ENCODE measurements around the gene UPB1.

GRCh38 chr22:24513378-24514240, 18.5 kb downstream of the UPB1 start:
- no peak for TF ChIP-seq ZBTB7A (IDR thresholded peaks at IDR 0.05; ENCODE audit: low read depth)
- no peak for TF ChIP-seq TAF1 (IDR thresholded peaks at IDR 0.05; ENCODE audit: low read depth)
- no peak for TF ChIP-seq CEBPB (IDR thresholded peaks at IDR 0.05)
- no peak for TF ChIP-seq MAX (IDR thresholded peaks at IDR 0.05)
- no peak for TF ChIP-seq EP300 (IDR thresholded peaks at IDR 0.05; ENCODE audit: borderline replicate concordance)
- TF ChIP-seq YY1 (IDR thresholded peaks at IDR 0.05; ENCODE audit: low read depth), result no peak
- TF ChIP-seq CREB1 (IDR thresholded peaks at IDR 0.05; ENCODE audit: low read depth), result no peak
- TF ChIP-seq USF1 (IDR thresholded peaks at IDR 0.05), result no peak
- no peak for TF ChIP-seq EGR1 (IDR thresholded peaks at IDR 0.05)
- no peak for TF ChIP-seq RAD21 (IDR thresholded peaks at IDR 0.05; ENCODE audit: low read depth)

All from Ishikawa (cell line).